GM21529 (cell line): ENCODE results near the gene AGTRAP.

Source experiments
- ATAC-seq: cut with Tn5 transposase; IDR thresholded peaks from one replicate; pipeline ENCODE4 v1.9.1; 2021; ENCODE audit not compliant: unreplicated experiment

Gene AGTRAP

DNA sequence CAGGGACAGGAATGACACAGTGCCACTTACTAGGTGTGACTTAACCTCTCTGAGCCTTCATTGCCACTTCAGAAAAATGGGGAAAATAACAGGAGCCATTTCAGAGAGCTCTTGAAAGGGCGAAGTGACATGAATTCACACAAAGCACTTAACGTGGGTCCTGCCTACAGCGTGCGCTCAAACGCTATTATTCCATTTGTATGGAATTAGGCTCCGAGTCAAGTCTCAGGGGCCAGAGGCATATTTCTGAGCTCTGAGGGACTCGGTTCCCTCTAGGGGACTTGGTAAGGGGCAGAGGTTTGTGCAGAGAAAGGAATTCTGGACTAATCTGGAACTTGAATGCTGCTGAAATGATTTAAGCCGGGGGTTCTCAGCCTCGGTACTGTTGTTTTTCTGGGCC is 30.3 kb upstream of the AGTRAP start:
- ATAC-seq: no peak

DNA sequence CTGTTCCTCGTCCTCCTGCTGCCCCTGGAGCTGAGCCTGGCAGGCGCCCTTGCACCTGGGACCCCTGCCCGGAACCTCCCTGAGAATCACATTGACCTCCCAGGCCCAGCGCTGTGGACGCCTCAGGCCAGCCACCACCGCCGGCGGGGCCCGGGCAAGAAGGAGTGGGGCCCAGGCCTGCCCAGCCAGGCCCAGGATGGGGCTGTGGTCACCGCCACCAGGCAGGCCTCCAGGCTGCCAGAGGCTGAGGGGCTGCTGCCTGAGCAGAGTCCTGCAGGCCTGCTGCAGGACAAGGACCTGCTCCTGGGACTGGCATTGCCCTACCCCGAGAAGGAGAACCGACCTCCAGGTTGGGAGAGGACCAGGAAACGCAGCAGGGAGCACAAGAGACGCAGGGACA is 29.6 kb upstream of the AGTRAP start:
- no peak for ATAC-seq

DNA sequence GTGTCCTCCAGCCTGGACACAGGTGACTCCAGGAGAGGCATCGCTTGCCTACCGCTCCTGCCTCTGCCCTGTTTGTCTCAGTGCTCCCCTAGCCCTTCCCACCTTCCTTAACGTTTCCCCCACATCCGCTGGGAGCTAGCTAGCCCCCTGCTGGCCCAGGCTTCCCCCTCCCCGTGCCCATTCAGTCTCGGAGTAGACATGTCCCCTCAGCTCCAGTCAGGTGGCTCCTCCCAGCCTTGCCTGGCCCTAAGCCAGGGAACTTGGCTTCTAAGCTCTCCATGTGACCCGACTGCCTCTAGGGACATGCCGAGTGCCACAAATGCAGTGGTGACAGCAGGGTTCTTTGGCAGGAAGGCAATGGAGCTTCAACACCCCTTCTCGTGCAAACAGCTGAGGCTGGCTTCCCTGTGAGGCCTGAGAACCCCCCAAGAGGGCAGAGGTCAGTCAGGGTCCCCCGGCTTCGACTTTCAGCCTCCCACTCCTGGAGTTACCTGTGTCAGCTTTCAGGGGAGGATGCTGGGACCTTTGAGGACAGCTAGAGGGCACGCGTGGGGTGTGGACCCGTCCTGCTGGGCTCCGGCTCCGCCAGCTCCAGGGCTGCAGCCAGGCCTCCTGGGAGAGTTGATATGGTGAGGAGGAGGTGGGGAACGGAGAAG is 28.2 kb upstream of the AGTRAP start:
- ATAC-seq: no peak

DNA sequence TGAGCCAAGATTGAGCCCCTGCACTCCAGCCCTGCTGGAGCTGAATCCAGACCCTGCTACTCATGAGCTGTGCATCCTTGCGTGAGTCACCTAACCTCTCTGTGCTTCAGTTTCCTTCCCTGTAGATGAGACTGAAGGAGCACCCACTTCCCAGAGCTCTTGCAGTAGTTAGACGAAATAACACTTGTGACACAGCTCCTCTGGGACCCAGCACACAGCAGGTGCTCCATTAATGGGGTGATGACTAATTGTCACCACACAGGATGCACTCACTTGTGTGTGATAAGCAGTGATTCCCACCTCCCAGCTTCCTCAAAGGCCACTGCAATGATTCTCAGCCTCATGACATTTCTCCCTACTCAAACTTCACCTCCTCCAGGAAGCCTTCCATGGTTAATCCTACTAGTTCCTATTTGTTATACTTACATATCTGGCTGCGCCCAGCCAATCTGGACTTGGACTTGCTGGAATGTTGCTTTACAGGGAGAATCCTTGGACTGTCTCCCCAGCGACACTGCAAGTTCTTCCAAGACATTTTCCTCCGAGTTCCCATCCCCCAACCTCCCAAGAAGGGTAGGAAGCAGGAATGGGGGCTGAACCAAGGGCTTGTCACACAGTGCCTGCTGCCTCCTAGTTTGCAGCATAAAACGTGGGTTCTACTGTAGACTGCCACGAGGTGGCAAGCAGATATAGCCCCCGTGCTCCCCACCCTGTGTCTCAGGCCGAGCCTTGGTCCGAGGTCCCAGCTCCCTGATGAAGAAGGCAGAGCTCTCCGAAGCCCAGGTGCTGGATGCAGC is 27.2 kb upstream of the AGTRAP start:
- ATAC-seq: no peak

DNA sequence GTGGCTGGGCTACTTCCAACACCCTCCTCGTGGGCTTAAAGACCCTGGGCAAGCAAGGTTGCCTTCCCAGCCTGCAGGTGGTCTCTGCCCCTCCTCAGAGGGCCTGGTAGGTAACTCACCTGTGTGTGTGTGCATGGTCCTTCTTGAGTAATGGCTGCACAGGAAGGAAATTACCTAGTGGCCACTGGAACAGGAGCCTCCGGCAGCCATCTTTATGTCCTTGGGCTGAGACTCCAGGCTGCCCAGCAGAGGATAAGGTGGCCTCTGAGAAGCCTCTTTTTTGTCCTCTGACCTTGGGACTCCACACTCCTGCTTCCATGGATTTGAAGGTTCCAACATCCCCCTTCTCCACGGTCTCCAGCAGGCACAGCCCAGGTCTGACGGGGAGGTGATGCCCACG is 24.4 kb upstream of the AGTRAP start:
- no peak for ATAC-seq

DNA sequence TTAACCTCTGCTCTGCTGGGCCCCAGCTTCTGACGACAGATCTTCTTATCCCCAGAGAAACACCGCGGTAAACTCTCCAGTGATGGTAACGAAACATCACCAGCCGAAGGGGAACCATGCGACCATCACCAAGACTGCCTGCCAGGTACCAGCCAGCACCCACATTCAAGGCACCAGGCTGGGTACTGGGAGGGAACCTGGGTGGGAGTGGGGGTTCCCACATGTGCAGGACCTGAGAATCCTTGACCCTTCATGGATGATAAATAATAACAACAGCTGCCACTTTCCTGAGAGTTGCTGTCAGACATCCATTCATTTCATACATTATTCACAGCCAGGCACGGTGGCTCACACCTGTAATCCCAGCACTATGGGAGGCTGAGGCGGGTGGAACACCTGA is 23.7 kb upstream of the AGTRAP start:
- no peak for ATAC-seq

DNA sequence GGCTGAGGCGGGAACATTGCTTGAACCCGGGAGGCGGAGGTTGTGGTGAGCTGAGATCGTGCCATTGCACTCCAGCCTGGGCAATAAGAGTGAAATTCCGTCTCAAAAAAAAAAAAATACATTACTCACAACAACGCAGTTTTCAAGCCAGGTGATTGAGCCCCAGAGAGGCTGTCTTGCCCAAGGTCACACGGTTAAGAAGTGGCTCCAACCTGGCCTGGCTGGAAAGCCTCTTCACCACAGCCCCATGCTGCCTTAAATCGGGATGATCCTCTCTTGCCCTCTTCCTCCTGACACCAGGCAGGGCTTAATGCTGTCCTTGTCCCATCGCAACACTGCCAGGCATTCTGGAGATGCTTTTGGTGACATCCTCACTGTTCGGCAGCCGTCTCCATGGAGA is 22.8 kb upstream of the AGTRAP start:
- ATAC-seq: no peak

DNA sequence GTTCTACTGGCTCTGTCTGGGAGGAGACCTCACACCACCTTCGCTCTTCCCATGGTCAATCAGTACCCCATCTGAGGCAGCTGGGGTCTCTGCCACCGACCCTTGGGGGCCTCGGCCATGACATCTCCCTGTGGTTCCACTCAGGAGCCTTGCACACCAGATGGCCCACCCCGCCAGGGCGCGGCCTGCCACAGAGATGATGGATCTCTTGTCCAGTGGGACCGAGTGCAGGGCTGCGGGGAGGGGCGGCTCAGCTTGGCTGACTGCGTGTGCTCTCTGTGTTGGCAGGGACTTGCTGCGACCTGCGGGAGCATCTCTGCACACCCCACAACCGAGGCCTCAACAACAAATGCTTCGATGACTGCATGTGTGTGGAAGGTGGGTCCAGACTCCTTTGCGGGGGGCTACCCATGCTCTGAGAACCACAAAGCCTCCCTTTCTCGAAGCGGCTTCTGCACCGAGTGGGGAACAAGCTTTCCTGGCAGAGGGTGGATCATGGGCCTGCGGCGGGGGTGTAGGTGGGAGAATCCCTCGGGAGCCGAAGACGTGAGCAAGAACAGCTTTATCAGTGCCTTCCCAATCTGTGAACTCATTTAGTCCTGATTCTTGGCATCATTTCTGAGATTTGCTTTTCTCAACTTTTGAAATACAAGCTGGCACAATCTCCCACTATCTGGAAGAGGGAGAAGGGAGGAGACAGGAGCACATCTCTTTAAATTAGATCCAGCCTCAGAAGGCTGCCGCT is 20.9 kb upstream of the AGTRAP start:
- ATAC-seq: no peak

DNA sequence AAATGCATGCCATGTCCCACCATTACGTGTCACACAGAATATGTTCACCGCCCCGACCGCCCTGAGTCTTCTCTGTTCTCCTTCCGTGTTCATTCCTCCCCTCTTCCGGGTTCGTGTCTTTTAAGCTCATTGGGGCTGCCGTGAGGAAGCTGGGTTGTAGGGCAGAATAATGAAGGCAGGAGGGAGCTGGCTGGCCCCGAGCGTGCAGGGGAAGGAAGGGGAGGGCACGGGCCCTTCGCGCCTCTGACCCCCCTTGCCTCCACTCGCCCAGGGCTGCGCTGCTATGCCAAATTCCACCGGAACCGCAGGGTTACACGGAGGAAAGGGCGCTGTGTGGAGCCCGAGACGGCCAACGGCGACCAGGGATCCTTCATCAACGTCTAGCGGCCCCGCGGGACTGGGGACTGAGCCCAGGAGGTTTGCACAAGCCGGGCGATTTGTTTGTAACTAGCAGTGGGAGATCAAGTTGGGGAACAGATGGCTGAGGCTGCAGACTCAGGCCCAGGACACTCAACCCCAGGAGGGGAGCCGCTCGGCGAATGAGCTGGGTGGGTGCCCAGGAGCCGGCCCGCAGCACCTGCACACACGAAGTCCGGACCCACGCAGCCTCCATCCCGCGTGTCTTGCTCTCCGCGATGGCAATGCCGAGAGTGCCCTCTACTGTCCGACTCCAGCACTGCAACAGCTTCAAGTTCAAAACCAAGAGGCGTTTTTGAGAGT is 16.5 kb upstream of the AGTRAP start:
- peak; percentile 69 for ATAC-seq

DNA sequence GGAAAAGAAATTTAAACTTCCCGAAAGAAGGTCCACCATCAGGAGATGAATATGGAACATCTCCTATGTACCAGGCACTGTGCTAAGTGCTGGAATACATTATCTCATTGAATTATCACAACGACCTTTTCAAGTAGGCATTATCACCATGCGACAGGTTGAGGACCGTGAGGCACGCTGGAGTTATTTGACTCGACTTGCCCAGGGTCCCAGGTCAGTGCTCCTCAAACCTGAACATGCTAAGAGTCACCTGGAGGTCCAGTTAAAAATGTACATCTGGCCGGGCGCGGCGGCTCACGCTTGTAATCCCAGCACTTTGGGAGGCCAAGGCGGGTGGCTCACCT is 15.9 kb upstream of the AGTRAP start:
- ATAC-seq: no peak

DNA sequence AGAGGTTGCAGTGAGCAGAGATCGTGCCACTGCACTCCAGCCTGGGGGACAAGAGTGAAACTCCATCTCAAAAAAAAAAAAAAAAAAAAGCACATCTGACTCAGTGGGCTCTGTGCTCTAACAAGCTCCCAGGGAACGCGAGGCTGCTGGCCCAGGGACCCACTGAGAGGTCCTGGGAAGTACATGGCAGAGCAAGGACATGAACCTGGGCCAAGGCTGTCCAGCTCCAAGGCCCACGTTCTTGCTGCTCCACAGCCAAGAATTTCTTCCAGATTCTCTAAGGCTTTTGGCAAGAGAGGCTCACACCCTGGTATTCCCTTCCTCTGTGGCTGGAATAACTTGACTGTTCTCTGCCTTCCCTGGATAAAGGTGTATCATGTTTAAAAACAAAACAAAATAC is 15.4 kb upstream of the AGTRAP start:
- no peak for ATAC-seq

DNA sequence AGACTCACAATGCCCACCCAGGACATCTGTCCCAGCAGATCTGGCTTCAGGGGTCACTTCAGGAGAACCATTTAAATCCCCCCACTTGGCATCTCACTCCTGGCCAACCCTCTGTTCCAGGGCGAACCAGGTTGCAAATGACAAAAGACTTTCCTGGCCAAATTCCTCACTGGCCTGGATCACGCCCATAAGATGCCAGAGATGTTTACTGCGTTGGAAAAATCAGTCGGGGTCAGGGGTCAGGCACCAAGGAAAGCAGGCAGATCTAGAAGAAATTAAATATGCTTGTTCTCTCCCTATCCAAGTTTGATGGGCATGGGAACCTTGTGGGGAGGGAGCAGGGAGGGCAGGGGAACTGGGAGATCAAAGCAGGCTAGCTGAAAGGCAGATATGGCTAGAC is 14.6 kb upstream of the AGTRAP start:
- no peak for ATAC-seq

DNA sequence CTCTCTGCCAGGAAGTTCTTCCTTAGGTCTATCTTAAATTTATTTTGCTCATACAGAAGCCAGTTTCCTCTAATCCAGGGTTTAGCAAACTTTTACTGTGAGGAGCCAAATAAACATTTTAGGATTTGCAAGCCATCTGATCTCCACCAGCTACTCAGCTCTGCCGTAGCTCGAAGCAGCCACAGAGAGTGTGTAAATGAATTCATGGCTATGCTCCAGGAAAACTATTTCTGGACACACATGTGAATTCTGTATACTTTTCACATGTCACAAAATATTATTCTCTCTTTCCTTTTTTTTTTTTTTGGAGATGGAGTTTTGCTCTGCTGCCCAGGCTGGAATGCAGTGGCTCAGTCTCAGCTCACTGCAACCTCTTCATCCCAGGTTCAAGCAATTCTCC is 13.4 kb upstream of the AGTRAP start:
- ATAC-seq: no peak

DNA sequence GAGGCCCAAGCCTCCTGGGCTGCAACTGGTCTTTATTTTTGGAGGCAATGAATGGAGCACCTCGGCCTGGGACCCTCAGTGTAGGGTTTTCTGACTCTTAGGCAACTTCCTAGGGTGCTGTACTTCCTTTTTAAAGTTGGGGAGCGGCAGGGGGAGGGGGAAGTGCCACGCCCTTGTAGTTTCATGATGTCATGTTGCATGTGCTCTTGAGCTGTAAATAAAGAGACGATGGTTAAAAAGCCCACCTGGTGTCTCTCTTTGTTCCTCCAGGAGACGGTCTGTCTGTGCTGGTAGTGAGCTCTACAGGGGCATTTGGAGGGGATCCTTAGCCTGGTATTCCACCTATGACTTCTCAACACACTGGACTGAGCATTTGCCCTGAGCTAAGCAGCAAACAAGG is 10.3 kb upstream of the AGTRAP start:
- no peak for ATAC-seq

DNA sequence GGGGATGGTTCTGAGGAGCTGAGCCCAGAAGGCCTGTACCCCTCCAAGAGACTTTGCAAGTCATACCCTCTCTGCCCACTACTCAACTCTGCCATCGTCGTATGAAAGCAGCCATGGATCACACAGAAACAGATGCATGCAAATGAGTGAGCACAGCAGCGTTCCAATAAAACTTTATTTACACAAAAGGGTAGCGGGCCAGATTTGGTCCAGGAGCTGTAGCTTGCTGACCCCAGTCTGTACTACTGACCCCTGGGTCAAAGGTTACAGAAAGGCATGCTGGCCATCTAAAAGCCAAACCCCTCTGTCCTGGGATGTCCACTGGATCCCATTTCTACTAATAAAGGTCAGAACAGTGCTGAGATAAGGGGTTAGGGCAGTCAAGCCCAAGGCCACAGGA is 8.8 kb upstream of the AGTRAP start:
- ATAC-seq: no peak

DNA sequence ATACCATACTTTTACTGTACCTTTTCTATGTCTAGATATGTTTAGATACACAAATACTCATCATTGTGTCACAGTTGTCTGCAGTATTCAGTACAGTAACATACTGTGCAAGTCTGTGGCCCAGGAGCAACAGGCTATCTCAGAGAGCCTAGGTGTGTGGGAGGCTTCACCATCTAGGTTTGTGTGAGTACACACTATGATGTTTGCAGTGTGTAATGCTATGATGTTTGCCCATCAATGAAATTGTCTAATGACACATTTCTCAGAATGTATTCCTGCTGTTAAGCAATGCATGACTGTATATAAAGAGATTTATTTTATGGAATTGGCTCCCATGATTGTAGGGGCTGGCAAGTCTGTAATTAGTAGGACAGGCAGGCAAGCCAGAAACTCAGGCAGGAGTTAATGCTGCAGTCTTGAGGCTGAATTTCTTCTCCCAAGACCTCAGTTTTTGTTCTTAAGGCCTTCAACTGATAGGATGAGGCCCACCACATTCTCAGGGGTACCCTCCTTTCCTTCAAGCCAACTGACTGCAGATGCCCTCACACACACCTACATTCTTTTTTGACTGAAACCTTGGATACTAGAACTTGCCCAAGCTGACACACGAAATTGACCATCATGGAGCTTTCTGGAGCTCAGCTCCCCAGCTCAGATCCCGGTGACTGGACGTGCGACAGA is 7.7 kb upstream of the AGTRAP start:
- no peak for ATAC-seq

DNA sequence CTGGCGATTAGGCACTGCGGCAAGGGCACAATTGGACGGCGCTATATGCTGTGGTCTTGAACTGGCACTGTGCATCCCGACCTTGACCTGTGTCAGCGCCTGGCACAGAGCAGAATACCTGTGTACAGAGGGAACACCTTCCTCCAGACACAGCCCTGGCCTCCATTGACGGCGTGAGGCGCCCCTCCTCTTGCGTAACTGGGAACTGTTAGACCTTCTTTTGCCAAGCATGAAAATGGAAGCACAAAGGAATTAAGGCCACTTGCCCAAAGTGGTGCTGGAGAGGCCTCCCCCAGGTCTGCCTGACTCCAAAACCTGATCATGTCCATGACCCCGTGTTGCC is 6.8 kb upstream of the AGTRAP start:
- no peak for ATAC-seq

DNA sequence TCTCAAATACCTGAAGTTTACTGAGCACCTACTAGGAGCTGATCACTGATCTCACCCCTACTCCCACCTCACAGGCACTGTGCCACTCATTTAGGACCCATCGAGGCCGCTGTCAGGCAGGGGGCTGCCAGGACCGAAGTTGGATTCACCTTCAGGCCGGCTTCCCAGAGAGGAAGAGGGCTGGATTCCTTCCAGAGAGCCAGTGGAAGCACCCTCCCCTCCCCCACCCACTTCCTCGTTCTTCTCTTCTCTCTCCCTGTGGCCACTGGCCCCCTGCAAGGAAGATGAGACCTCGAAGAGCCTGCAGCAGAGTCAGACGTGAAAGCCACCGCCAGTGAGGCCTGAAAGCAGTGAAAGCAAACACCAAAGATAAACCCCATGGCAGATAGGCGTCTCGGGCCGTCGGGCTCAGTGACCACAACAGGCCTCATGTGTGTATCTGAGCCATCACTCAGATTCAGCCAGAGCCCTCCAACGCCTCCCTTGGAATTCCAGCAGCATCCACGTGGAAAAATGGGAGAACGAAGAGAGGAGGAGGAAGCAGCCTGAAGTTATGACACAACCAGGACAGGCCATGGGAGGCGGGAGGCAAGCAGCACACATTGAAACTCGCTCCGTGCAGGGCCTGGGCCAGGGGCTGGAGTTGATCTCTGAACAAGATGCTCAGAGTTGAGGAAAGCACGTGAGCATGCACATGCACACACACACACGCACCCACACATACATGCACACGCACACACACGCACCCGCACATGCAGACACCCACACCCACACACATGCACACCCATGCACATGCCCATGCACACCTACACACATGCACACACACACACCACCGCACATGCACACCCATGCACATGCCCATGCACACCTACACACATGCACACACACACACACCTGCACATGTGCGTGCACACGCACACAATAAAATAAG is 6.2 kb upstream of the AGTRAP start:
- no peak for ATAC-seq

DNA sequence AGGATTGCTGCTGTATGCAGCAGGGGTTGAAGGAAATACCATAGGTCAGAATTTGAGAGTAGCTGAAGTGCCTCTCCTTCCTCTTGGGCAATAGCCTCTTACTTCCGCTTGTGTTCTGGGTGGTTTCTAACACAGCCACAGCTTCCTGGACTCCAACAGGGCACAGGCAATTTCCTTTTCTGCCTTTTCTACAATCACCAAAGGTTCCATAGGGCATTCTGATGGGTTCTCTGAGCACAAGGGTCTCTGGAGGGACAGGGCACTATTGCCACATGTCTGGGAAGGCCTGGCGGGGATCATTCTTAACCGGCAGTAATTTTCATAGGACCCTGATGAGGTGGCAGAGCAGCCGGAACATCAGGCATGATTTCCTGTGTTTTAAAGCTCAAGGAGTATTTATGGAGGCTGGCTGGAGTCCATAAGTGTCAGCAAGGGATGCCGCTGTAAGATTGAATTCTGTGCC is 5.5 kb upstream of the AGTRAP start:
- ATAC-seq: peak; percentile 62

DNA sequence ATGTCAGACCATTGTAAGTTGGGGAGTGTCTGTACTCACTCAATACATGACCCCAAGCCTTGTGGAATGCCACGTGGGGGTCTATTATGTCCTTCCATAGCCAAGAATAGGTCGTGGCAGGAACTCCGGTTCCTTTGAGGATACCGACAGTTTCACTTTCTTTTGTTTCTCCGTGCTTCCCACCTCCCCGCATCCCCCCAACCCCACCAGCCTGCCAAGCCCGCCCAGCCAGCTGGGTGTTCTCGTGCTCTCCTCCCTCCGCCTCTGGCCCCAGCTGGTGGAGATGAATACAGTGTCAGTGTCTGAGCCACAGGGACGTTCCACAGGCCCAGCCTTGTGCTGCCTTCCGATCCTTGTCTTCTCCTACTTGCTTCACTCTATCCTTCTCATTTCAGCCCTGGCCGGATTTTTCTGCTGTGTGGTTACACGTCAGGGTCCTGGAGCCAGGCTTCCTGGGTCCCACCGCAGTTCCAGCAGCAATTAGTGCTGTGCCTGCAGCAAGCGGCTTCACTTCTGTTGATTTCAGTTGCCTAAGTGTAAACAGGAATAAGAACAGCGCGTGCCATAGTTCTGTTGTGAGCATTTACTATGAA is 4.1 kb upstream of the AGTRAP start:
- ATAC-seq: no peak
